GM19099 (cell line): Measurements from ENCODE around the gene CFAP65.

Experiments
- POLR2A ChIP-seq: IDR thresholded peaks from 3 replicates; pipeline ENCODE4 v1.6.1; 2011; ENCODE audit warnings: low read depth; ENCODE audit not compliant: insufficient read length; ENCODE audit errors: extremely low read depth

Gene CFAP65, protein sequence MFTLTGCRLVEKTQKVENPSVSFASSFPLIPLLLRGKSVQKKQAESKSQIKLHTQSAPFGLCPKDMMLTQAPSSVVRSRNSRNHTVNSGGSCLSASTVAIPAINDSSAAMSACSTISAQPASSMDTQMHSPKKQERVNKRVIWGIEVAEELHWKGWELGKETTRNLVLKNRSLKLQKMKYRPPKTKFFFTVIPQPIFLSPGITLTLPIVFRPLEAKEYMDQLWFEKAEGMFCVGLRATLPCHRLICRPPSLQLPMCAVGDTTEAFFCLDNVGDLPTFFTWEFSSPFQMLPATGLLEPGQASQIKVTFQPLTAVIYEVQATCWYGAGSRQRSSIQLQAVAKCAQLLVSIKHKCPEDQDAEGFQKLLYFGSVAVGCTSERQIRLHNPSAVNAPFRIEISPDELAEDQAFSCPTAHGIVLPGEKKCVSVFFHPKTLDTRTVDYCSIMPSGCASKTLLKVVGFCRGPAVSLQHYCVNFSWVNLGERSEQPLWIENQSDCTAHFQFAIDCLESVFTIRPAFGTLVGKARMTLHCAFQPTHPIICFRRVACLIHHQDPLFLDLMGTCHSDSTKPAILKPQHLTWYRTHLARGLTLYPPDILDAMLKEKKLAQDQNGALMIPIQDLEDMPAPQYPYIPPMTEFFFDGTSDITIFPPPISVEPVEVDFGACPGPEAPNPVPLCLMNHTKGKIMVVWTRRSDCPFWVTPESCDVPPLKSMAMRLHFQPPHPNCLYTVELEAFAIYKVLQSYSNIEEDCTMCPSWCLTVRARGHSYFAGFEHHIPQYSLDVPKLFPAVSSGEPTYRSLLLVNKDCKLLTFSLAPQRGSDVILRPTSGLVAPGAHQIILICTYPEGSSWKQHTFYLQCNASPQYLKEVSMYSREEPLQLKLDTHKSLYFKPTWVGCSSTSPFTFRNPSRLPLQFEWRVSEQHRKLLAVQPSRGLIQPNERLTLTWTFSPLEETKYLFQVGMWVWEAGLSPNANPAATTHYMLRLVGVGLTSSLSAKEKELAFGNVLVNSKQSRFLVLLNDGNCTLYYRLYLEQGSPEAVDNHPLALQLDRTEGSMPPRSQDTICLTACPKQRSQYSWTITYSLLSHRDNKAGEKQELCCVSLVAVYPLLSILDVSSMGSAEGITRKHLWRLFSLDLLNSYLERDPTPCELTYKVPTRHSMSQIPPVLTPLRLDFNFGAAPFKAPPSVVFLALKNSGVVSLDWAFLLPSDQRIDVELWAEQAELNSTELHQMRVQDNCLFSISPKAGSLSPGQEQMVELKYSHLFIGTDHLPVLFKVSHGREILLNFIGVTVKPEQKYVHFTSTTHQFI (N-terminal part only)

DNA sequence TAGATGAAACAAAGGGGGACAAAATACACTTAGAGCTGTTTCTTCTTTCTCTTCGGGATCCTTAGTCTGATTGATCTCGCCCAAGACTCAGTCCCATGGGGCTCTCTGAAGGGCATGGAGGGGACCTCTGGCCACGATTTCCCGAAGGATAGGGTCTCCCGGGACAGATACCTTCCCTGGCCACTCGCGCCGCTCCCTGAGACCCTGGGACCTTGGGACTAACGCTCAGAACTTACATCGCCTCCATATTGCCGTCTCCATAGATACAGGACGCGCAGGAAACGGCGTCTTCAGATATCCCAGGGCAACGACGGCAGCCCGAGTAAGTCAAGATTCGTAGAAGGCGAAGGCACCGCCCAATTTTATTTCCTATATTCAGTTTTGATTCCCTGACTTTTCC is at the start of gene CFAP65:
TSS of gene CFAP65 (minus strand) at position 265 of the 400 bp plus-strand sequence. CDS start 2,468 bp downstream, outside the sequence.
- no peak for TF ChIP-seq POLR2A

DNA sequence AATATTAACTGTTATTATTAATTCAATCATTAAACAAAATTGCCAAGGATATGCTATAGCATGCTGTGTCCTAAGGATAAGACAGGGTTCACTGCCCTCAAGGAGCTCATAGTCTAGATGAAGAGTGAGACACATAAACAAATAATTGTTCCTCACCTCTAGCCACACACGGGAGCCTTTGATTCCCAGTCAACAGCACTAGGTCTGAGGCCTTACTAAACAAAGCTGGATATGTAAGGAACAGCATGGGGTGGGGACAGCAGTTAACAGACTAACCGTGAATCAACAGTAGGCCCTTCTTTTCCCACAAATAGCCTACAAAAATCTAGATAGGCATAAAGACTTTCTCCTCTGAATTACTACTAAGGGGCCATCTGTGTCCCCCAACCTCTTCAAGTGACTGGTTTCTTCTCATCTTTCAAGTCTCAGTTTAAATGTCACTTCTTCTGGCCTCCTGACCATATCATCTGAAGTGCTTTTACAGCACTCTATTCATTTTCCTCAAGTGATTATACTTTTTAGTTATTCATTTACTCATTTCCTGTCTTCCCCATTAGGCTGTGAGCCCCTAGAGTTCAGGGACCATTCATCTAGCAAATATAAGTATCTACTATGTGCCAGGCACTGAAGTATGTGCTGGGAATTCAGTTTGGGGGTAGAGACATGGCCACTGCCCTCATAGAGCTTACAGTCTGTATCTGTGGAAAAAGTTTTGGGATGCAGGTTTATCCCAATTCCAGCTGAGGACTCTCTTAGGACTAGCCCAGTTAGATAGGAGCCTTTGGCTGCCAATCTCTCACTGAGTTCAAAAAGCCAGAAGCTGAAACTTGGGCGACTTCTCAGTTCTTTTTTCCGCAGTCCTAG is 49.4 kb upstream of the CFAP65 start:
- TF ChIP-seq POLR2A: no peak

DNA sequence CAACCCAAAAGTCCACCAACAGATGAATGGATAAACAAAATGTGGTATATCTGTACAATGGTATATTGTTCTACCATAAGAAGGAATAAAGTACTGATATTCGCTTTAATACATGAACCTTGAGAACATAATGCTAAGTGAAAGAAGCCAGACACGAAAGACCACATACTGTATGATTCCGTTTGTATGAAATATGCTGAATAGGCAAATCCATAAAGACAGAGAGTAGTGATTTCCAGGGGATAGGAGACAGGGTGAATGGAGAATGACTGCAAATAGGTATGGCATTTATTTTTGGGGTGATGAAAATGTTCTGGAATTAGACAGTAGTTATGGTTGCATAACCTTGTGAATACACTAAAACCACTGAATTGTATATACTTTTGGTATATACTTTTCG is 48.0 kb upstream of the CFAP65 start:
- TF ChIP-seq POLR2A: no peak

DNA sequence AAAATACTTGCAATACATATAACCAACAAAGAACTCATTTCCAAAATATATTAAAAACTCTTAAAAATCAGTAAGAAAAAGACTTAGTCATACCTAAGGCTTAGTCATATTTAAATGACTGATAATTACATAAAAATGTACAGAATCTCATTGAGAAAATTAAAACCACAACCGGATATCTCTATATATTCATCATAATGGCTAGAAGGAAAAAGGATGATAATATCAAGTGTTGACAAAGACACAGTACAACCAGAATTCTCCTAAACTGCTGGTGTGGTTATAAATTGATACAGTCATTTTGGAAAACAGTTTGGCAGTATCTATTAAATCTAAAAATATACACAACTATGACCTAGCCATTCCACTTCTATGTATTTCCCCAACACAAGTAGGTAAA is 46.5 kb upstream of the CFAP65 start:
- TF ChIP-seq POLR2A: no peak

DNA sequence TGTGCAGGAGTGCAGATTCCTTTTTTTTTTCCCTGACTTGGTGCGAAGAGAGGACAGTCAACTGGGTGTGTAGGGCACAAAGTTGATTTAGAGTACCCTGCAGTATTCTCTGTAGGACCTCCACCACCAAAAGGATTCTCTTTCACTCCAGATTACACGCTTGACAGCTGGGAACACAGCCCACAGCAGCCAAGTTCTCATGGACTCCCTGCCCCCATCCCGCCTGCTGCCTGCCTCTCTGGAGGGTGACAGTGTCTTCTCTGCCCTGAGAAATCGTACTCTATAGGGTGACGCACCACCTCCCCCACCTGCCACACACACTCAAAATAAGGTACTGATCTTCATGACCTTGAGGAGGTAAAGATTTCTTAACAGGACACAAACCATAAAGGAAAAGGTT is 46.0 kb upstream of the CFAP65 start:
- TF ChIP-seq POLR2A: no peak

DNA sequence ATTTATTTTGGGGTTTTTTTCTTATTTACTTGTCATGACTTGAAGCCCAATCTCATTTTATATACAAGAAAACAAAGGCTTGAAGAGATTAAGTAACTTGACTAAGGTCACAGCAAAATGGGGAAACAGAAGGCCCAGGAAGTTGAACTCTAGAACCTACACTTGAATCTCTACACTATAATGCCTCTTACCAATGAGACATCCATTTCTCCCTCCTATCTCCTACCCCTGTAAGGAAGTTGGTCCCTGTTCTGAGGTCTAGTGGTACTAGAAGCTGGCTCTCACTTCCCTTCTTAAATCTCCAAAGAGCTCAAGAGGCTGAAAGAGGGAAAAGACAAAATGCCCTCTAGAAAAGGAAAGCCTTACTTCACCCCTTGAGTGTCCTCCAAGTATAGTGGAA is 44.9 kb upstream of the CFAP65 start:
- no peak for TF ChIP-seq POLR2A

DNA sequence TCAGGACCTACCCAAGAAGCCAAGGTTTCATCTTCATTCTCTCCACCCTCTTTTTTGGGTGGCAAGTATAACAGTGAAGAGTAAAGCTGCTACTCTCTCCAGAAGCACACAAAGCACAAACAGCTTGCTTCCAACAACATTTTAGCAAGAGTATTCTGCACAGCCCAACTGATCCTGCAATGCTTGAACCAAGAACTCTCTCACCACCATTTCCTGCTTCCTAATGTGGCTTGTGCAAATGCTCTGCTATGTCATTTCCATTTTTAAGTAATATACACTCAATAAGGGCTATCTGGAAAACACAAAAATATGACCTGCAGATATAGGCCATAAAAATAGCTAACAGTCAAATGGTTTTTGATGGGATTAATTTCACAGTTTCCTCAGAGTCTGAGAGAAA is 43.5 kb upstream of the CFAP65 start:
- no peak for TF ChIP-seq POLR2A

DNA sequence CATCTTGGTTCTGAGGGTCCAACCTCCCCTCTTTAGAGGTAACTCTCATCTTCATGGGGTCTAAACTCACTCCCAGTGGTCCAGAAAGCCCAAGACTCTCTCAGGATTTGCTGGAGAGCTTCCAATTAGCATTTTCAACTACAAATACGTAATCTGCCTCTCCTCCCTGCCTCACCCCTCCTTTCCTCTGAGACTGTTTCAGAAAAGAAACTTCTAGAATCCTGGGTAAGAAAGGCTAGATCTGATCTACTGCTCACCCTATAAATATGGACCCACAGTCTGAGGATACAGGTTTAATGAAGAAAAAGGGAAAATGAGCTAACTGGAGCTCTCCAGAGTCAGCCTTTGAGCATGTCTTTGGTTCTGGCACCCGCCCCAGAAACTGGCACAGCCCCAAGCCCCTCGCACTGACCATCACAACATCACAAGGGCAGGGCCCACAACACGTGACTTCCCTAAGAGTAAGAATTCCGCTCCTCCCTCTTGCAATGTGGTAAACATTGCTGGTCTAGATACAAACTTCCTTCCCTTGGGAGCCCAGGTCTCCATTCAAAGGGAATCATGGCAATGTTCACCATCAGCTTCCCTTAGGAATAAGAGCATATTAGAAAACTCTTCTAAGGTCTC is 41.1 kb upstream of the CFAP65 start:
- no peak for TF ChIP-seq POLR2A

DNA sequence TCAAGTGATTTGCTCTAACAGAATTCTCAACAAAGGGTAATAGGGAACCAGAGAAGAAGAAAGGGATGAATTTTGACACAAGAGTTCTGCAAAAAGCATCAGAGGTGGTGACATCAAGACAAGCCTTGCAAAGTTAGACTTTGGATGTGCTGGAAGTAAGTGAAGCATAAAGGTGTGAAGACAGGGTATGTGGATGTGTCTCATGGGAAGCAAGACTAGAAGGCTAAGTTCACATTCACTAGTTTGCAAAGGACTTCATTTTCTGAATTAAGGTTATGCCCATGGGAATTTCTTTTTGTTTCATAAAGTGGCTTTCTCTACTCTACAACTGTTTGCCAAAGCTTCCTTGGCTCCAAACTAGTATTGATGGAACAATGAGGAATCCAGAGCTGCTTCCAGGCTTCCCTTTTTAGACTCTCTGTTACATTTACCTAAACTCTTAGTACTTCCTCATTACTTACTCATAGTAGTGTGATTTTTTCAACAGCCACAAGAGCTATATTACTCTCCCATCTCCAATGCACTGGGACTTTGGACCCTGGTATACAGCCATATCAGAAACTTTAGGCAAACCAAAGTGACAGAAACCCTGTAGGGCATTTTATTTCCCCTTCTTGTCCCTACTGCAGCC is 40.5 kb upstream of the CFAP65 start:
- TF ChIP-seq POLR2A: no peak

DNA sequence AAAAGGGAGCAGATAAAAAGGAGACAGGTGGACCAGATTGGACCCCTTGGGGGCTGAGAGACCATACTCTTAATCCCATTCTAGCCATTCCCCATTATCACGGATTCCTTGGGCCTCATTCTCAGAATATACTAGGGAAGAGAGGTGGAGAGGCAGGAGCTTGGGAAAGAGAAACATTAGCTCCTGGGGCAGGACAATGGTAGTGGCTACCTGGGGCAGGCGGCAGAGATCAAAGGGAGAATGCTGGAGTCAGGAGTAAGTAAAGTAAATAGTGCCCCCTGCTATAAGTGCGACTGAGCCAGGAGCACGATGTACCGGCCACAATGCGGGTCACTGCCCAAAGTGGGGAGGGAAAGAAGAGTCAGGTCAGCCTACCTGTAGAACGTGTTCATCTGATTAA is 39.8 kb upstream of the CFAP65 start:
- TF ChIP-seq POLR2A: no peak

DNA sequence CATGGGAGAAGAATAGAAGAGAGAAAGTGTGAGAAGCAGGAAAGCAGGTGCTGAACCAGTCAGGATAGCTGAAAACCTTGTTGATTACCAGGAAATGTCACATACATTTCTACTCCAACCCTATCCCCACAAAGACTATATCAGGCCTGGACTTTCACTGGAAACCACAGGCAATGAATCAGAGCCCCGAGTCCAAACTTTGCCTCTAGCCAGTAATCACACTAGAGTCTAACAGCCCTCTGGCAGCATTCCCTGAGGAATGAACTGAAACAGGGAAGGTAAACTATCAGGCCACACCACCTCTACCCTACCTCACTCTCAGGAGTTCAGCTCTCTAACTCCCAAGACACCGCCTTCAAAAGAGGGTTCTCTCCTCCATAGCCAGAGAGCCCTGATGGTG is 38.1 kb upstream of the CFAP65 start:
- no peak for TF ChIP-seq POLR2A

DNA sequence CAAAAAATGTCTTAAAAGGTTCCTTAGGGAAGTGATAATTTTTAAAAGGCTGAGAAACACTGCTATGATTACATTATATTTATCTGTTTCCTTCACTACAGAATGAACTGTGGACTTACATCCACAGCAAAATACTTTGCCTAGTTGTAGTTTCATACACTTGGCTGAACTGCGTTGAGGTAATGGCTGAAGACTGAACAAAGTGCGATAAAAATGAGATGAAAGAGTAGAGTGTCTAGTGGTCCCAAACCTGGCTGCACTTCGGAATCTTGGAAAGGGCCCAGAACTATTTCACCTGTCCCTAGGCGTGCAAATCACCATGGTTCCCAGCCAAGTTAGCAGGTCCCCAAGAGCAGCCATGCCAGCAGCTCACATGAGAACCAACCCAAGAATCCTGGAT is 37.6 kb upstream of the CFAP65 start:
- no peak for TF ChIP-seq POLR2A

DNA sequence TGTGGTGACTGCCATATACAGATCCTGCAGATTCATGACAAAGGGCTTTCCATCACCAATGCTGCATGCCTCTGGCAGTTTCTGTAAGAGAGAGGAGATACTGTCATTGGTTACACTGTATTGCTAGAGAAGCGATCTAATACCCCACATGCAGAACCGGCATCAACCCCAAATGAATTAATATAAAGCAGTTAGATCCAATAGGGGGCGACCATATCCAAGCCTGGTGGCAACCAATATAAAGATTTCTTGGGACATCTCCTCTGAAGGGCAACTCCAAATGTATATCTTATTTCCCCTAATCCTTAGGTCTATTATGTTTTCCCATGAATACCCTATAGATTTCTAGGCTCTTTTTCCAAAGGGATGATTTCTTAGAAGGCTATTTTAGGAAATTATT is 36.8 kb upstream of the CFAP65 start:
- TF ChIP-seq POLR2A: no peak
